GM19025 (cell line): ENCODE measurements around the gene MTHFR.

Source experiments
- ATAC-seq: cut with Tn5 transposase; IDR thresholded peaks from one replicate; pipeline ENCODE4 v1.9.1; 2021; ENCODE audit warnings: mild to moderate bottlenecking, low read depth, moderate library complexity; ENCODE audit not compliant: unreplicated experiment

Gene MTHFR

DNA sequence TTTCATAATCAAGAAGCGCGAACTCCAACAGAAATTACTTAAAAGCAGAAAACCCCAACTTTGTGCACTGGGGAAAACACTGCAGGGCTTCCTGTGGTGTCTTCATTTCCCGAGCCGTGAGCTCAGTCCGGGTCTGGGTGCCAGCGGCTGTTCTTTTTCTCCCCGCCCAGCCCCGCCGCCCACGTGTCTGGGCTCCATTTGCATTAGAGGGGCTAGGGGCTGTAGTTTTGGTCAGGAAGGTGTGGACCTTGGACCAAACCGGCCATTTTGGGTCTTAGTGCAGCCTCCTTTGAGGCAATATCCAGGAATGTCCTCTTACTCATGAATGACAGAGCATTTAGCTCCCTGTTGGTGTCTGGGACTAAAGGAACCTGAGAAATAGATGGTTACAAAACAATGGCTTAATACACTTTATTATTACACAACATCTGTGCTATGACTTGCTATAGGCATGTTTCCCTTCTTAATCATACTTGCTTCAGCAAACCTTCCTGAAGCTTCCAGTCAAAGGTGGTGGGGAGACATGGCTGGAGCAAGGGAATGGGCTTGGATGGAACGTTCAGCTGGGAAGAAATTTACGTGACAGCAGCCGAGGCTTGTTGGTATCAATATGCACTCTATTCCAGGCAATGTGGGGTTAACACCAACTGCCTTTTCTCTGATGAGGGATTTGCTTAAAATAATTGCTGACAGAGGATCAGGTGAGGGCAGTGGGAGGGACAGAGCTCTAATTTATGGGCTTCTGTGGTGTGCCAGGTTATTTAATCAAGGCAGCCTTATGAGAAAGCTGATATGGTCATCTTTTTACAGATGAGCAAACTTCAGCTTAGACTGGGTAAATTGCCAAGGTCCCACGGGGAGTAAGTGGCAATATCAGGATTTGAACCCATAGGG is 68.8 kb downstream of the MTHFR start:
- ATAC-seq = no peak

DNA sequence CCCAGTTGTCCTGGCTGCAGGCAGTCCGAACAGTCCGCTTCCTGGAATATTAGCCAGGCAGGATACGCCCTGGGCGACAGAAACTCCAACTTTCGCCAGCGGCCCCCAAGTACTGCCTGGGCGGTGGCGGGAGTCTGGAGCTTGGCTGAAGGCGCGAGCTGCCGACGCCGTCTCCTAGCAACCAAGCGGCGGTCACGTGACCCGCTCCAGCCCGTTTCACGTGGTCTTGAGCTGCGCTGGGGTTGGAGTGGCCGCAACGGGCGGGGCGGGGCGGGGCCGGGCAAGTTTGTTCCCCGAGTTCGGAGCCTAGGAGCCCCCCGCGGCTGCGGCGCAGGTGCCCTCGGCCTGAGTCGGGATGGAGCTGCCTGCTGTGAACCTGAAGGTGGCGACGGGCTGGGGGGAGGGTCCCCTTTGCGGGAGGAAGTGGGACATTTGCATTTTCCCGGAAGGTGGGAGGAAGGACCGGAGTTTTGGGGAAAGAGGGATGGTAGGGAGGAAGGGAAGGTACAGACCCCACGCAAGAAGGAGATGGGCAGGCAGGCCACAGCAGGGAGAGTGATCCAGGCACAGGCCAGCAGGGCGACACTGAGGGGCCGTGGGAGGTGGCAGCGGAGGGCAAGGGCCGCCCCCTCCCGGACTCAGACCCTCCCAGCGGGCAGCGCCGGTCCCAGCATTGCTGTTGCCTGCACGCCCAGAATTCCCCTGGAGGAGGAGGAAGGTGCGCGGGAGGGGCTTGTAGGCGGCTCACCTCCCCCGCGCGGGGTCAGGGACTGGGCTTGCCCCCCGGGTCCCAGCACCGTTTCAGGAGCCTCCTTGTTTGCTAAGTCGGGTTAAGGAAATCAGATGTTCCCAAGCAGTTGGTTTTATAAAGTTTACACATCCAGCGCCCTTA is 69.7 kb downstream of the MTHFR start, which contains the start of gene AGTRAP:
AGTRAP (plus strand) TSS at position 283 of the 892 bp plus-strand sequence; CDS start at position 356, 73 bp downstream.
- peak; percentile 60 for ATAC-seq
